ENCODE results near the gene MTUS2. TPM values are rescaled to one million over a fixed set of nuclear protein-coding genes. Genes with fewer than 3 reads are reported as not detected.

The MTUS2 gene
- total and polyA plus RNA-seq, 7 experiments from 2014 or later = 0.05 to 0.83 TPM; not detected in 5

DNA sequence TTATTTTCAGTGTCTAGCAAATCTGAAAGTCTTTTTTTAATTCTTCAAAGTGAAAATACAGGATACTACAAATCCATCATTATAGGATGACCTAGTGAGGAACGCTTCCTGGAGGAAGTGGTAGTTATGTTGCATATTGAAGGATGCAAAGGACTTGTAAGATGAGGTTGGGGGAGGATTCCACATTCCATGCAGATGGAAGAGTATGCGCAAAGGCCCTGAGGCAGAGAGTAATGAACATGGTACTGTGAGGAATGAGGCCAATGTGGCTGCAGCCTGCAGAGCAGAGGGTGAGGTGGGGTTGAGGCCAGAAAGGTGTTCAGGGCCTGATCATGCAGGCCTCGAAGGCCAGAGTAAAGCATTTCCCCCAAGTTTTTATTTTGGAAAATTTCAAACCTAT lies 202.8 kb downstream of the MTUS2 start:
- peaks cover 0 to 3% (median 0%) of the 10 kb centered on the region in 5 donors for H3K36me3 Mint-ChIP-seq
- no peak overlapping the region for H3K4me3 Mint-ChIP-seq

DNA sequence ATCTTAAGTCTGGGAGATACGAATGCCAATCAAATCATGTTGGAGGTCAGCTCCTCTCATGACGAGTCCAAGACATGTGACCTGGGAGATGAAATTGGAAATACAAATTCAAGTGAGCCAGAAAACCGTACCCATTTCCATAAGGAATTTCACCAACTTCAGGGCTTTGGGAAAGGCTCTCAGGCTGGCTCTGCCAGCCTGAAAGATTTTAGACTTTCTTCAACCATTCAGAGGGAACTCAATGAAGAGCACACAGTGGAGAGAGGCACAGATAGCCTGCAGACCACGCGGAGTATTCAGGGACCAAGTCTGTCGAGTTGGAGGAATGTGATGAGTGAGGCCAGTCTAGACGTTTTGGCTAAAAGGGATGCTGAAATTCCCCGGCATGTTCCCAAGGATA lies 204.6 kb downstream of the MTUS2 start:
- H3K27ac Mint-ChIP-seq = no peak overlapping the region
- no peak overlapping the region for H3K27ac ChIP-seq (ENCODE audit: low read depth, low read length)
- H3K9me3 ChIP-seq (ENCODE audit: control insufficient read depth in 2 of 3, low read length in 3 of 3) = no peaks in the 10 kb centered on the region
- ChIA-PET CTCF (no interaction called here), POLR2A (no interaction called here)
- no peak overlapping the region for H3K4me3 Mint-ChIP-seq
- H3K27me3 Mint-ChIP-seq = no peaks in the 10 kb centered on the region
- peaks cover 0 to 11% (median 3%) of the 10 kb centered on the region in 11 donors for H3K9me3 Mint-ChIP-seq
- H3K36me3 Mint-ChIP-seq = peaks cover 0 to 4% (median 0%) of the 10 kb centered on the region in 5 donors
- H3K27me3 ChIP-seq (ENCODE audit: control insufficient read depth in 2 of 2, insufficient read depth in 2 of 2, low read length in 2 of 2) = no peaks in the 10 kb centered on the region
- no peaks in the 10 kb centered on the region for H3K36me3 ChIP-seq (ENCODE audit: control insufficient read depth in 2 of 3, insufficient read depth in 3 of 3, low read length in 3 of 3)
- intact Hi-C loops (cut with micrococcal nuclease) = no loop called here
- ATAC-seq = no peak
- H3K4me1 ChIP-seq (ENCODE audit: control insufficient read depth in 2 of 2, insufficient read depth in 2 of 2, low read length in 2 of 2) = no peaks in the 10 kb centered on the region
- no peak for DNase-seq
- no peak overlapping the region for H3K4me3 ChIP-seq (ENCODE audit: low read length)
- H3K4me1 Mint-ChIP-seq = peaks cover 5 to 13% (median 7%) of the 10 kb centered on the region in 7 donors

More for the DNA sequence above, 202.8 kb downstream of the MTUS2 start:
- H3K27me3 Mint-ChIP-seq = no peaks in the 10 kb centered on the region
- no peak overlapping the region for H3K27ac ChIP-seq (ENCODE audit: low read depth, low read length)
- peaks cover 0 to 7% (median 0%) of the 10 kb centered on the region in 11 donors for H3K9me3 Mint-ChIP-seq
- no peaks in the 10 kb centered on the region for H3K9me3 ChIP-seq (ENCODE audit: control insufficient read depth in 2 of 3, low read length in 3 of 3)
- intact Hi-C loops (cut with micrococcal nuclease) = no loop called here
- no peaks in the 10 kb centered on the region for H3K27me3 ChIP-seq (ENCODE audit: control insufficient read depth in 2 of 2, insufficient read depth in 2 of 2, low read length in 2 of 2)
- no peak overlapping the region for H3K4me3 ChIP-seq (ENCODE audit: low read length)
- POLR2A ChIA-PET = no interaction called here
- H3K27ac Mint-ChIP-seq = peak overlapping the region in 1 of 9 donors; percentile 59
- DNase-seq (no peak), ATAC-seq (no peak)
- H3K4me1 ChIP-seq (ENCODE audit: control insufficient read depth in 2 of 2, insufficient read depth in 2 of 2, low read length in 2 of 2) = no peaks in the 10 kb centered on the region
- H3K4me1 Mint-ChIP-seq = peaks cover 5 to 13% (median 7%) of the 10 kb centered on the region in 7 donors
- H3K36me3 ChIP-seq (ENCODE audit: control insufficient read depth in 2 of 3, insufficient read depth in 3 of 3, low read length in 3 of 3) = no peaks in the 10 kb centered on the region
- CTCF ChIA-PET = no interaction called here

- peaks cover 0 to 4% (median 0%) of the 10 kb centered on the region in 5 donors for H3K36me3 Mint-ChIP-seq
These were observed 208.7 kb downstream of the MTUS2 start for GRCh38 chr13:29028868-29029267.

DNA sequence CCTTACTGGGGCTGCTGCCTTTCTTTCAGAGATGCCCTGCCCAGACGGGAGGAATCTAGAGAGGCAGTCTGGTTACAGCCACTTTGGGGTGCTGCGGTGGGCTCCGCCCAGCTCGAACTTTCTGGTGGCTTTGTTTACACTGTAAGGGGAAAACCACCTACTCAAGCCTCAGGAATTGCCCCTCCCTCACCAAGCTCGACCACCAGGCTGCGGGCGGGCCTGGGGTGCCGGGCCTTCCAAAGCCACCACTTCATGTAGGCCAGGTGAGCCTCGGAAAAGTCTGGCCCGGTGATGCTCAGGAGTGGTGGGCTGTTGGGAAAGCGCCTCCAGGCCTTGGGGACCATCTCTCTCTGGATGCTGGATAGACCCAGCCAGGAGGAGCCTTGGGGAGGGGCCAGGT lies 218.6 kb downstream of the MTUS2 start:
- DNase-seq (no peak), ATAC-seq (no peak)
- POLR2A ChIA-PET = no interaction called here
- CTCF ChIA-PET = no interaction called here
- Histone ChIP-seq H3K27me3 (ENCODE audit: control insufficient read depth in 2 of 2, insufficient read depth in 2 of 2, low read length in 2 of 2) (no peaks in the 10 kb centered on the region), H3K4me1 (ENCODE audit: control insufficient read depth in 2 of 2, insufficient read depth in 2 of 2, low read length in 2 of 2) (no peaks in the 10 kb centered on the region), H3K9me3 (ENCODE audit: control insufficient read depth in 2 of 3, low read length in 3 of 3) (no peaks in the 10 kb centered on the region), H3K27ac (ENCODE audit: low read depth, low read length) (no peak overlapping the region), H3K36me3 (ENCODE audit: control insufficient read depth in 2 of 3, insufficient read depth in 3 of 3, low read length in 3 of 3) (no peaks in the 10 kb centered on the region), H3K4me3 (ENCODE audit: low read length) (no peak overlapping the region)
- peaks cover 0 to 2% (median 0%) of the 10 kb centered on the region in 7 donors for H3K4me1 Mint-ChIP-seq
- peaks cover 0 to 4% (median 0%) of the 10 kb centered on the region in 5 donors for H3K27me3 Mint-ChIP-seq
- no peaks in the 10 kb centered on the region for H3K36me3 Mint-ChIP-seq
- intact Hi-C loops (cut with micrococcal nuclease) = no loop called here
- H3K4me3 Mint-ChIP-seq = no peak overlapping the region
- peaks cover 0 to 5% (median 0%) of the 10 kb centered on the region in 11 donors for H3K9me3 Mint-ChIP-seq
- H3K27ac Mint-ChIP-seq = no peak overlapping the region

More at GRCh38 chr13:29028868-29029267, 208.7 kb downstream of the MTUS2 start:
- Histone ChIP-seq H3K27ac (ENCODE audit: low read depth, low read length) (no peak overlapping the region), H3K4me3 (ENCODE audit: low read length) (no peak overlapping the region), H3K9me3 (ENCODE audit: control insufficient read depth in 2 of 3, low read length in 3 of 3) (no peaks in the 10 kb centered on the region), H3K36me3 (ENCODE audit: control insufficient read depth in 2 of 3, insufficient read depth in 3 of 3, low read length in 3 of 3) (no peaks in the 10 kb centered on the region), H3K4me1 (ENCODE audit: control insufficient read depth in 2 of 2, insufficient read depth in 2 of 2, low read length in 2 of 2) (no peaks in the 10 kb centered on the region), H3K27me3 (ENCODE audit: control insufficient read depth in 2 of 2, insufficient read depth in 2 of 2, low read length in 2 of 2) (no peaks in the 10 kb centered on the region)
- Mint-ChIP-seq H3K9me3 (peaks cover 0 to 11% (median 1%) of the 10 kb centered on the region in 11 donors), H3K27me3 (peaks cover 0 to 5% (median 0%) of the 10 kb centered on the region in 5 donors), H3K27ac (no peak overlapping the region), H3K4me1 (peaks cover 0 to 1% (median 0%) of the 10 kb centered on the region in 7 donors), H3K4me3 (no peak overlapping the region)
- intact Hi-C loops (cut with micrococcal nuclease) = no loop called here
- DNase-seq = no peak
- ATAC-seq = no peak
- ChIA-PET CTCF (interaction anchor here (0.8 kb wide), 1 partner anchor 40 kb away, joined by 3 read pairs; no protein-coding TSS in a partner anchor), POLR2A (no interaction called here)

DNA sequence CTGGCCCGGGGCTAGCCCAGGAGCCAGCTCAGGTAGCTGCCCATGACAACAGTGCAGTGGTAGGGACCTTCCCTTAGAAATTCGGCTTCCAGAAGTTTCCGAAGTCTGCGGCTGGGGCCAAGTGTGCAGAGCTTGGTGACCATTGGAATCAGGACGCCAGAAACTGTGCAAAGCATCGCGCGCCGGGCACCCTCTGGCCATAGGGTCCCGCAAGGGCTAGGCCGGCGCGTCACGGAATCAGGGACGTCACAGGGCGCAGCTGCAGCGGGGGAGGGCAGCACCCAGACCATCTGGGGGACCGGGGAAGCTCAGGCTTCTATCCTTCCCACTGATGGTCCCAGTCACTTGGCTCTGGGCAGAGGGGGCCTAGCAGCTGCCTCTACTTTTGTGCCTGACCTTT lies 219.1 kb downstream of the MTUS2 start:
- no peak overlapping the region for H3K4me3 Mint-ChIP-seq
- POLR2A ChIA-PET = no interaction called here
- no peaks in the 10 kb centered on the region for H3K36me3 Mint-ChIP-seq
- Histone ChIP-seq H3K27me3 (ENCODE audit: control insufficient read depth in 2 of 2, insufficient read depth in 2 of 2, low read length in 2 of 2) (no peaks in the 10 kb centered on the region), H3K4me3 (ENCODE audit: low read length) (no peak overlapping the region), H3K9me3 (ENCODE audit: control insufficient read depth in 2 of 3, low read length in 3 of 3) (no peaks in the 10 kb centered on the region), H3K36me3 (ENCODE audit: control insufficient read depth in 2 of 3, insufficient read depth in 3 of 3, low read length in 3 of 3) (no peaks in the 10 kb centered on the region), H3K27ac (ENCODE audit: low read depth, low read length) (no peak overlapping the region), H3K4me1 (ENCODE audit: control insufficient read depth in 2 of 2, insufficient read depth in 2 of 2, low read length in 2 of 2) (no peaks in the 10 kb centered on the region)
- CTCF ChIA-PET = no interaction called here
- DNase-seq (no peak), ATAC-seq (no peak)
- no peaks in the 10 kb centered on the region for H3K27me3 Mint-ChIP-seq
- intact Hi-C loops (cut with micrococcal nuclease) = no loop called here
- H3K4me1 Mint-ChIP-seq = peaks cover 0 to 2% (median 0%) of the 10 kb centered on the region in 7 donors
- H3K27ac Mint-ChIP-seq = no peak overlapping the region
- H3K9me3 Mint-ChIP-seq = peaks cover 0 to 4% (median 1%) of the 10 kb centered on the region in 11 donors

DNA sequence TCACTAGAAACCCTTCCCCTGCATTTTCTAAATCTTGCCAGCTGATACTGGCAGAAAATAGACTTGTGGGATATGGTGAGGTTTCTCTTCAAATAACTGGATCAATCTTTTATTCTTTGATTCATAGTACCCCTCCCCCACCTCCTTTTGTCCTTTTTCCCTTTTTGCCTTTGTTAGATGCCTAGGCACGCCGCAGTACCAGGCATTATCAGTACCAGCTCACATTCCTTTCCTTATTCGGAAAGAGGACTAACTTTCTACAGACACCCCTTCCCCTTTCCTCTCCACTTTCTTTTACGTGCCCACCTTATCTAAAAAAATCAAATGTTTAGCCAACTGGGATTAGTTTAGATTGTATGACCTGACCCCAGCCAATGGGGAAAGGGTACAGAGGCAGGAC lies 226.4 kb downstream of the MTUS2 start:
- no peak overlapping the region for H3K4me3 ChIP-seq (ENCODE audit: low read length)
- no peaks in the 10 kb centered on the region for H3K9me3 ChIP-seq (ENCODE audit: control insufficient read depth in 2 of 3, low read length in 3 of 3)
- POLR2A ChIA-PET = no interaction called here
- no peak overlapping the region for H3K4me3 Mint-ChIP-seq
- ATAC-seq (no peak), DNase-seq (no peak)
- CTCF ChIA-PET = no interaction called here
- no peak overlapping the region for H3K27ac Mint-ChIP-seq
- H3K4me1 ChIP-seq (ENCODE audit: control insufficient read depth in 2 of 2, insufficient read depth in 2 of 2, low read length in 2 of 2) = no peaks in the 10 kb centered on the region
- H3K36me3 Mint-ChIP-seq = peaks cover 0 to 4% (median 0%) of the 10 kb centered on the region in 5 donors
- H3K27me3 ChIP-seq (ENCODE audit: control insufficient read depth in 2 of 2, insufficient read depth in 2 of 2, low read length in 2 of 2) = no peaks in the 10 kb centered on the region
- intact Hi-C loops (cut with micrococcal nuclease) = no loop called here
- peaks cover 5 to 47% (median 15%) of the 10 kb centered on the region in 11 donors for H3K9me3 Mint-ChIP-seq
- H3K4me1 Mint-ChIP-seq = peaks cover 0 to 3% (median 0%) of the 10 kb centered on the region in 7 donors
- no peaks in the 10 kb centered on the region for H3K36me3 ChIP-seq (ENCODE audit: control insufficient read depth in 2 of 3, insufficient read depth in 3 of 3, low read length in 3 of 3)
- peaks cover 0 to 6% (median 3%) of the 10 kb centered on the region in 5 donors for H3K27me3 Mint-ChIP-seq
- no peak overlapping the region for H3K27ac ChIP-seq (ENCODE audit: low read depth, low read length)

- Mint-ChIP-seq H3K27ac (no peak overlapping the region), H3K4me3 (no peak overlapping the region), H3K27me3 (peaks cover 0 to 6% (median 3%) of the 10 kb centered on the region in 5 donors), H3K9me3 (peaks cover 6 to 47% (median 13%) of the 10 kb centered on the region in 11 donors), H3K4me1 (peaks cover 0 to 3% (median 0%) of the 10 kb centered on the region in 7 donors), H3K36me3 (peaks cover 0 to 4% (median 0%) of the 10 kb centered on the region in 5 donors)
- POLR2A ChIA-PET = no interaction called here
- no peak for DNase-seq
- Histone ChIP-seq H3K27me3 (ENCODE audit: control insufficient read depth in 2 of 2, insufficient read depth in 2 of 2, low read length in 2 of 2) (no peaks in the 10 kb centered on the region), H3K4me3 (ENCODE audit: low read length) (no peak overlapping the region), H3K27ac (ENCODE audit: low read depth, low read length) (no peak overlapping the region), H3K4me1 (ENCODE audit: control insufficient read depth in 2 of 2, insufficient read depth in 2 of 2, low read length in 2 of 2) (no peaks in the 10 kb centered on the region), H3K36me3 (ENCODE audit: control insufficient read depth in 2 of 3, insufficient read depth in 3 of 3, low read length in 3 of 3) (no peaks in the 10 kb centered on the region), H3K9me3 (ENCODE audit: control insufficient read depth in 2 of 3, low read length in 3 of 3) (no peaks in the 10 kb centered on the region)
- intact Hi-C loops (cut with micrococcal nuclease) = no loop called here
- CTCF ChIA-PET = no interaction called here
- no peak for ATAC-seq
These were observed 229.4 kb downstream of the MTUS2 start for GRCh38 chr13:29049524-29049923.
